KG1 (cell line): Measurements from ENCODE around the gene PRKCA.
"Not testable (repeated sequence)": the region's sequence is repeated elsewhere in the genome, so short reads cannot be mapped to it uniquely, and the experiment has no call there.

ENCODE experiments used
- DNase-seq: peaks from one replicate; lab custom pipeline; 2025; lab: John Stamatoyannopoulos, UW

PRKCA gene

GRCh38 chr17:66290101-66290722 is 12.2 kb upstream of the PRKCA start:
- no peak for DNase-seq

DNA sequence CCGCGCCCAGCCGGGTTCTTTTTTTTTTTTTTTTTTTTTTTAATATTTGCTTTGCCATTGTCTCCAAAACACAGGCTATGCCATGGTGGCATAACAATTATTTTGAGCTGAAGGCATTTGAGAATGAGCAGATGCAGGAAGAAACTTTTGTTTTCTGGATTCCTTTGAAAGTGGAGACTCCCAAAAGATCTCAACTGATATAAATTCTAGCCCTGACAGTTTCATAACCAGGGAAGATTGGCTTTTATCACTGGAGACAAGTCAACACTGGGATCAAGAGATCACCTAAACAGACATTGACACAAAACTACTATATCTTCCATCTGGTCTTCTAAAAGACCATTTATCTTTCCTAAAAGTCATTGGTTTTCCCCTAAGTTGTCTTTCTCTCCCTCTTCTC is 10.1 kb upstream of the PRKCA start:
- DNase-seq: no peak

DNA sequence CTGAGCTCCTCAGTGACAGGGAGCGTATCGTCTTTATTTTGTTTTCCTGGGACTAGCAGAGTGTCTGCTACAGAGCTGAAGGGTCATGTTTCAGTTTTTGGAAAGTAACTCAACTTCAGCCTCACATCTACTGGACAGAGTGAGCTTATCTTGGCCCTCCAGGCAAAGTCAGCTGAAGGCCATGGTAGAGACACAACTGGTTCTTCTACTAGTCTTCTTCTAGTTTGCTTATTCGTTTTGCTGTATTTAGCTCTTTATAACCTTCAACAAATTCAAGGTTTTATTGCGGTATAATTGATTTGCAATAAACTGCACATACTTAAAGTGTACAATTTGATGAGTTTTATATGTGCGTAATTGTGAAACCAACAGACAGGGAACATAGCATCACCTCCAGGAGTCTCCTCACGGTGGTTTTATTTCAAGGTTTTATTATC is 6.1 kb upstream of the PRKCA start:
- DNase-seq: no peak

DNA sequence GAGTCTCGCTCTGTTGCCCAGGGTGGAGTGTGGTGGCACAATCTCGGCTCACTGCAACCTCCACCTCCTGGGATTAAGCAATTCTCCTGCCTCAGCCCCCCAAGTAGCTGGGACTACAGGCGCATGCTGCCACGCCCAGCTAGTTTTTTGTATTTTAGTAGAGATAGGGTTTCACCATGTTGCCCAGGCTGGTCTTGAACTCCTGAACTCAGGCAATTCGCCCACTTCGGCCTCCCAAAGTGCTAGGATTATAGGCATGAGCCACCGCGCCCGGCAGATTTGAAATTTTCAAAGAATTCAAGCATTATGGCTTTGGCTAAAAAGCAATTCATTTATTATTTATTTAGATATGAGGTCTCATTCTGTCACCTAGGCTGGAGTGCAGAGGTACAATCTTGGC is 5.0 kb upstream of the PRKCA start:
- not testable (repeated sequence) for DNase-seq

GRCh38 chr17:66299711-66300110 is 2.7 kb upstream of the PRKCA start:
- DNase-seq: no peak

DNA sequence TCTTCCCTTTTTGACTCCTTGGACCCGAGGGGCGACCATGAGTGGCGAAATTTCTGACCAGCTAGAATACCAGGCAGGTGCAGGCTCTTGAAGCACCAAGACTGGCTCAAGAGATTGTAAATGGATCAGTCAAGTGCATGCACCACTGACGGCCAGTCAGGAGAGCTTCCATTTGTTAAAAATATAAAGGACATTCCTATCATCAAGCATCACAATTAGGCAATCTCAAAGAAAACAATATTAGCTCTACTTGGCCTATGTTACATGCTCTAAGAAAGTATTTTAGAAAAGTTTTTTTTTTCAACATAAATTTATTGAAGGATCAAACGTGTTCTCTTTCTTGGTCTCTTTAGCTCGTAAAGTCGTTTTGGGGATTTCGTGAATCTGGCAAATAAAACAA is 1.5 kb upstream of the PRKCA start:
- no peak for DNase-seq

GRCh38 chr17:66301367-66301863 is 998 bp upstream of the PRKCA start:
- DNase-seq: no peak

DNA sequence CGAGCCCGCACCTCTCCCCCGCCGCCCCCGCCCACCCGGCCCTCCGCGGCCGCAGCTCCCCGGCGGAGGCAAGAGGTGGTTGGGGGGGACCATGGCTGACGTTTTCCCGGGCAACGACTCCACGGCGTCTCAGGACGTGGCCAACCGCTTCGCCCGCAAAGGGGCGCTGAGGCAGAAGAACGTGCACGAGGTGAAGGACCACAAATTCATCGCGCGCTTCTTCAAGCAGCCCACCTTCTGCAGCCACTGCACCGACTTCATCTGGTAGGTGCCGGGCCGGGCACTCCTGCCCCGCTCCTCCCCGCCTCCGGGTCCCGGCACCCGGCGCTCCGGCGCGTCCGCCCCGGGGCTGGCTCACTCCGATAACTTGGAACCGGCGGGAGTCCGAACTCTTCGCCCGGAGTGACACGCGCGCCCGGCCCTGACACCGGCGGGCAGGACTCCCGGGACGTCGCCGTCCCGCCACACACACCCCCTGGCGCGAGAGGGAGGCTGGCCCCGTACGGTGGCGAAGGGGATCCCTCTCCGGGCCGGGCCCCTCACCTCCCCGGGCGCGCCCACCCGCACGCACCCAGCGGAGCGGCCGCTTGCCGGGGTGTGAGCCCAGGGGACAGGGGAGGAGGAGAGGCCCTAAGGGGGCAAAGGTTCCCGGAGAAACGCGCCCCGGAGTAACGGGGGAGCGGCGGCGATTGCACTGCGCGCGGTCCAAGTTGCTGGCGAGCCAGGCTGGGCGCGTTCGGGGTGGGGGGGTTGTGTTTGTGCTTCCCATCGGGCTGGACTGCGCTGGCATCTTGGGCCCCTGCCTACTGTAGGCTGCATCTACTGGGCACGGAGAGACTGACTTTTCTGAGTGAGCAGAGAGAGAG is 581 bp downstream of the PRKCA start:
- no peak for DNase-seq

GRCh38 chr17:66304304-66305174 is 2.1 kb downstream of the PRKCA start:
- DNase-seq: no peak

DNA sequence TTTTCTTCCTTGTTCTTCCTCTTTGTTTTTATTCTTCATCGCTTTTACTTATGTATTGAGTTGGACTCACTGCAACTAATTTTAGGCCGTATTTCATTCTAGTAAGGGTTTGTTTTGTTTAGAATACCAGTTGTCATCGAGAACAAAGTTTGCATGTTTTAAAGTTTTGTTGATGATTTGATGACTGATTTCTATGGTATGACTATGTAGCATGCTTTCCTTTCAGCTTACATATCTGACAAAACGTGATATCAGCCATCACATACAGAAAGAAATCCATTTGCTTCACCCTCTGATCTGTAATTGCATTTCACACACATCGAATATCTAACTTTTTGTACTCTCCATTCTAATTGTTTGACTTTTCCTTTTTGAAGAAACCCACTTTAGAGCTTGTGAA is 4.0 kb downstream of the PRKCA start:
- DNase-seq: no peak

GRCh38 chr17:66307257-66307656 is 4.8 kb downstream of the PRKCA start:
- no peak for DNase-seq

DNA sequence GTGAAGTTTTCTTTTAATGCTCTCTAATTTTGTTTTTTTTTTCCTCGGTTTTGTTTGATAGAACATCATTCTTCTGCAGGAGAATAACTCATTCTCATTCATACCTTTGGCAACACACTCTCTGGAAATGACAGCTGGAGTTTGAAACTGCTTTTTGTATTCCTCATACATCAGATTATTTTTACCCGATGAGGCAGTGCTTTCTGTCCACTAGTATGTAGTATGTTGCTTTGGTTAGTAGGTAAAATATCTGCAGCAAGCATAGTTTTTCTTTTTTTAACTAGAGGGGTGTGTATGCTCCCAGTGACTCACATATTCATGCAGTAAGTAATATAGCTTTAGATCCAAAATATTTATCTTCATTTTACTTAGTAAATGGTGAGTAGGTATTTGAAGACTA is 6.4 kb downstream of the PRKCA start:
- no peak for DNase-seq

DNA sequence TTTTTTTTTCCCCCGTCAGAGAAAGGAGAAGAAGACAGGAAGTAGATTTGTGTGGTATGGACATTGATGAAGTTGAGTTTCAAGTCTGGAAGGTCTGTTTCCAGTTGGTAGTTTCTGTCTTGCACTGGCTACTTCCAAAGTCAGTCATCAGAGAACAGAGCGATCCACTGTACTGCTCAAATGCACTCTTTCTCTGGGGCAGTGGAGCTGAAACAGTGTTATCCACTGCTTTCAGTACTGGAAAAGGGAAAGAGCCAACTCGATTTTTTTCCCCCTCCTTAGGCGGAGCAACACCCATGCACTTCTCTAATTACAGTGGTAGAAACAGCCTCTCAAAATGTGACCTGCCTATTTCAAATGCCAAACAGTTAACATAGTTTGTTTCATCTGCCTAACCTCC is 7.4 kb downstream of the PRKCA start:
- no peak for DNase-seq

GRCh38 chr17:66310528-66311148 is 8.2 kb downstream of the PRKCA start:
- no peak for DNase-seq

DNA sequence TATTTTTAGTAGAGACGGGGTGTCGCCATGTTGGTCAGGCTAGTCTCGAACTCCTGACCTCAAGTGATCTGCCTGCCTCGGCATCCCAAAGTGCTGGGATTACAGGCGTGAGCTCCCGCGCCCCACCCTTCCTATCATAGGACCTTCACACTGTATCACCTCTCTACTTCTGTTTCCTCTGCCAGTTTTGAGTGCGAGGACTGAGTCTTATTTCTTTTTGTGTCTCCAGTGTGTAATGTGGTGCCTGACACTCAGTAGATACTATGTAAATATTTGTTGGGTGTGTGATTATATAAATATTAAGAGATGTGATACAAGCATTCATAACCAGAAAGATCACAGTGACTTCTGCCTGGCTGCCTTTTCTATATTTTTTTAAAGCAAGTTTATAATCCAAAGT is 10.5 kb downstream of the PRKCA start:
- no peak for DNase-seq

DNA sequence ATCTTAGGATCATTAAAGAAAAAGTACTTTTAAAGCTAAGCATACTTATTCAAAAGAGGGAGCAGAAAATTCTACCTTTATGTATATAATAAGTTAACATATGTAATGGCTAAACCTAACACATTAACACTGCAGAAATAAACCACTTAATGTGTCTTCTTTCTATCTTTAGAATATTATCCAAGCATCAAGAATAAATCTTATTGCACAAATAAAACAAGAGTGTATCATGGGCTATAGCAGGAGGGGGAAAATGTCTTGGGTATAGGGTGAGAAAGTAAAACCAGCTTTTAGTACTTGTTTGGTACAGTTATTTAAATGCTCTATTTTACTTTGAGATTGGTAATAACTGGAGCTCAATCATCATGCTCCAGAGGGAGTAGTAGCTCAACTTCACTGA is 10.9 kb downstream of the PRKCA start:
- DNase-seq: no peak

DNA sequence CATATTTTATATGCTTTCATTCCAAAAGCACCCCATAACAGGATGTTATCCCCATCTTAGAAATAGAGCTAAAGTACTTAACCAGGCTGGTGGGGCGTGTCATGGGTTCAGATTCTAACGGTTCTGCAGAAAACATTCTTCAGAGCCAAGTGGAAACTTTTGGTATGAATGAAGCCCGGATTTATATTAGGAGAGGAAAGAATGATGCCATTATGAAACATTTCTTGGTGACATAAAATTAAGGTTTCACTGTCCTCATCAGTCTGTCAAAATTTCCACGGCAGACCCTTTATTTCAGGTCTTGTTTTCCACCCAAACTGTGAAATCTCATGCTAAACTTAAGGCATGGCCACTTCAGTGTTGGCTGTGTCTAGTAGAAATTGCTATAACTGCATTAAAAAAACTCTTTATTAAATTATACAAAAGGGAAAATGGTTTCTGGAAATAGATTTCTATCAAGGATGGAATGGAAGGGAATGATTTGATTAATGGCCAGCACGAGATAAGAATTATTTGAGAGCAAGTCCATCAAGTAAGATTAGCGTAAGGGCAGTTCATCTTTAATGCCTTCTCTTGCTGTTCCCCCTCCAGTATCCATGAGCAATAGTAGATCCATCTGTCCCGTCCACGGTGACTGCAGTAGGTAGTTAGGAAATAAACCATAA is 11.7 kb downstream of the PRKCA start:
- no peak for DNase-seq

GRCh38 chr17:66317629-66318028 is 15.2 kb downstream of the PRKCA start:
- DNase-seq: no peak

- DNase-seq: no peak
These were observed 16.8 kb downstream of the PRKCA start for GRCh38 chr17:66319226-66319625.

GRCh38 chr17:66322764-66323163 is 20.4 kb downstream of the PRKCA start:
- DNase-seq: no peak

- not testable (repeated sequence) for DNase-seq
These were observed 22.1 kb downstream of the PRKCA start for GRCh38 chr17:66324381-66325004.
